NCI-H748 treated with DMSO at 0.1 percent for 48 hours (cell line): ENCODE measurements around the gene MRPL49.
"Not testable (repeated sequence)": the region's sequence is repeated elsewhere in the genome, so short reads cannot be mapped to it uniquely, and the experiment has no call there.

Source experiments
- DNase-seq: peaks from one replicate; lab custom pipeline; 2025; lab: John Stamatoyannopoulos, UW

The MRPL49 gene

GRCh38 chr11:65165410-65166317, 43.5 kb downstream of the MRPL49 start:
- no peak for DNase-seq

- DNase-seq, result no peak
These were observed 44.8 kb downstream of the MRPL49 start for GRCh38 chr11:65166893-65167292.

- no peak for DNase-seq
These were observed 45.5 kb downstream of the MRPL49 start for GRCh38 chr11:65167656-65168055.

GRCh38 chr11:65169164-65169641, 47.1 kb downstream of the MRPL49 start:
- no peak for DNase-seq

- no peak for DNase-seq
These were observed 48.0 kb downstream of the MRPL49 start, which contains the start of gene SPDYC for GRCh38 chr11:65170058-65170534. Gene SPDYC (plus strand): TSS chr11:65170233. CDS start chr11:65171358, 1,125 bp downstream.

- DNase-seq, result no peak
These were observed 50.5 kb downstream of the MRPL49 start for GRCh38 chr11:65172600-65172999.

GRCh38 chr11:65174571-65175010, 52.5 kb downstream of the MRPL49 start:
- DNase-seq, result not testable (repeated sequence)
